A673 (cell line): Measurements from ENCODE around the gene TEX51. TPM values are rescaled to one million over a fixed set of nuclear protein-coding genes. Genes with fewer than 3 reads are reported as not detected.

Source experiments
- BruUV-seq: library from RNA; stranded (reverse); fragments of 400-500 nt; replicated peaks from 2 replicates; lab custom pipeline; 2021; lab: Mats Ljungman, UMichigan
- CTCF ChIA-PET: fragments of 300-600 bp; sonication (Branson Sonifier 250); formaldehyde crosslinking; loops from one replicate; lab custom pipeline; 2022; ENCODE audit warnings: antibody characterized with exemption; lab: Charles Lee
- POLR2A ChIA-PET: fragments of 300-600 bp; sonication (Branson Sonifier 250); formaldehyde crosslinking; loops from one replicate; lab custom pipeline; 2022; ENCODE audit warnings: antibody characterized with exemption; ENCODE audit not compliant: low non-redundant PET; lab: Charles Lee
- DNase-seq: peaks from one replicate; pipeline ENCODE4 v3.0.0-alpha.2; 2015; ENCODE audit warnings: low spot score
- H3K27ac ChIP-seq: fragments of 200-600 bp; sonication (generic); 2 replicates; pipeline ENCODE4 v1.5.1; 2016; ENCODE audit warnings: mixed run types, low read depth, mild to moderate bottlenecking, mixed read lengths, antibody characterized with exemption, low read length; ENCODE audit not compliant: poor library complexity, severe bottlenecking
- H3K27me3 ChIP-seq: fragments of 200-600 bp; sonication (generic); replicated peaks from 2 replicates; pipeline ENCODE4 v1.6.1; 2017; ENCODE audit warnings: mixed run types, low read depth, mild to moderate bottlenecking, mixed read lengths, antibody characterized with exemption, low read length; ENCODE audit not compliant: insufficient read depth, poor library complexity
- H3K36me3 ChIP-seq: fragments of 200-600 bp; sonication (generic); 2 replicates; pipeline ENCODE4 v1.6.1; 2016; ENCODE audit warnings: mixed run types, mild to moderate bottlenecking, mixed read lengths, antibody characterized with exemption, low read length; ENCODE audit not compliant: insufficient read depth, poor library complexity, severe bottlenecking
- H3K4me1 ChIP-seq: fragments of 200-600 bp; sonication (generic); 2 replicates; pipeline ENCODE4 v1.6.1; 2017; ENCODE audit warnings: mixed run types, mild to moderate bottlenecking, mixed read lengths, antibody characterized with exemption, low read length; ENCODE audit not compliant: insufficient read depth, poor library complexity, severe bottlenecking
- H3K4me3 ChIP-seq: fragments of 200-600 bp; sonication (generic); 2 replicates; pipeline ENCODE4 v1.5.1; 2016; ENCODE audit warnings: low read depth, mixed run types, mild to moderate bottlenecking, mixed read lengths, low read length; ENCODE audit not compliant: poor library complexity, severe bottlenecking
- H3K9me3 ChIP-seq: fragments of 200-600 bp; sonication (generic); 2 replicates; pipeline ENCODE4 v1.6.1; 2016; ENCODE audit warnings: mixed run types, low read depth, mild to moderate bottlenecking, mixed read lengths, antibody characterized with exemption, low read length; ENCODE audit not compliant: poor library complexity, severe bottlenecking
- EZH2 ChIP-seq: fragments of 200-600 bp; sonication (generic); IDR thresholded peaks from 2 replicates; pipeline ENCODE4 v1.6.1; 2017; ENCODE audit warnings: borderline replicate concordance, low read depth, mild to moderate bottlenecking, mixed read lengths, antibody characterized with exemption, low read length; ENCODE audit not compliant: poor library complexity, severe bottlenecking
- intact Hi-C: fragments of 100-400 bp; cut with micrococcal nuclease; formaldehyde crosslinking; loops from one replicate; pipeline ENCODE4 v1.10.0; 2022; ENCODE audit not compliant: unreplicated experiment
- total RNA-seq: library from RNA; stranded (reverse); gene quantifications from 2 replicates; pipeline ENCODE4 v1.2.3, GENCODE V29; 2021
- TF ChIP-seq, protein P1 (sequence below): fragments of 300-800, 200-600 bp; sonication (generic); conservative IDR thresholded peaks from 2 replicates; pipeline ENCODE4 v1.5.1; 2017; ENCODE audit warnings: low read depth, mild to moderate bottlenecking, antibody characterized with exemption, low read length, moderate library complexity, mixed read lengths

TEX51 gene
- total RNA-seq, 1 experiment from 2014 or later, result not detected

DNA sequence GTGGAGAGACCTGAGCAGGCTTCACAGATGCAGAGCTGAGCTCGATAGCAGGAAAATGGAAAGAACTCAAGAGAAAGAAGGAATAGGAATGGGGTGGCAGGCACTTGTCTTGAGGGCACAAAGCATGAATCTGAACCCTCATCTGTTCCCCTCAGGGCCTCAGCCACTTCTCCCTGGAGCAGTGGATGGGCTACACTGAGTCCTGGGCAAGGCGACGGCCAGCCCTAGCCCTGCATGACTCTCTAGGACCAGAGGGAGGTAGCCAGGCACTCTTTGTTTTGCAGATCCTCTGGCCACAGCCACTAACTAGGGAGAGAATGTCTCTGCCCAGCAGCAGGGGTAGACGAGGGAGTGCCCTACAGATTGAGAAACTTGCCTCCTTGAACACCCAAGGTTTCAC is 3.4 kb upstream of the TEX51 start:
- no peak overlapping the region for H3K4me3 ChIP-seq
- BruUV-seq, result no TSS peak
- ChIA-PET CTCF (no interaction called here), POLR2A (no interaction called here)
- no peaks in the 10 kb centered on the region for H3K4me1 ChIP-seq
- H3K27me3 ChIP-seq, result no peaks in the 10 kb centered on the region
- TF ChIP-seq, protein P1, sequence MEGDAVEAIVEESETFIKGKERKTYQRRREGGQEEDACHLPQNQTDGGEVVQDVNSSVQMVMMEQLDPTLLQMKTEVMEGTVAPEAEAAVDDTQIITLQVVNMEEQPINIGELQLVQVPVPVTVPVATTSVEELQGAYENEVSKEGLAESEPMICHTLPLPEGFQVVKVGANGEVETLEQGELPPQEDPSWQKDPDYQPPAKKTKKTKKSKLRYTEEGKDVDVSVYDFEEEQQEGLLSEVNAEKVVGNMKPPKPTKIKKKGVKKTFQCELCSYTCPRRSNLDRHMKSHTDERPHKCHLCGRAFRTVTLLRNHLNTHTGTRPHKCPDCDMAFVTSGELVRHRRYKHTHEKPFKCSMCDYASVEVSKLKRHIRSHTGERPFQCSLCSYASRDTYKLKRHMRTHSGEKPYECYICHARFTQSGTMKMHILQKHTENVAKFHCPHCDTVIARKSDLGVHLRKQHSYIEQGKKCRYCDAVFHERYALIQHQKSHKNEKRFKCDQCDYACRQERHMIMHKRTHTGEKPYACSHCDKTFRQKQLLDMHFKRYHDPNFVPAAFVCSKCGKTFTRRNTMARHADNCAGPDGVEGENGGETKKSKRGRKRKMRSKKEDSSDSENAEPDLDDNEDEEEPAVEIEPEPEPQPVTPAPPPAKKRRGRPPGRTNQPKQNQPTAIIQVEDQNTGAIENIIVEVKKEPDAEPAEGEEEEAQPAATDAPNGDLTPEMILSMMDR, result no peak
- TF ChIP-seq EZH2, result no peak
- no peaks in the 10 kb centered on the region for H3K36me3 ChIP-seq
- no peak for DNase-seq
- intact Hi-C loops, result no loop called here
- H3K9me3 ChIP-seq, result no peaks in the 10 kb centered on the region
- H3K27ac ChIP-seq, result no peak overlapping the region

DNA sequence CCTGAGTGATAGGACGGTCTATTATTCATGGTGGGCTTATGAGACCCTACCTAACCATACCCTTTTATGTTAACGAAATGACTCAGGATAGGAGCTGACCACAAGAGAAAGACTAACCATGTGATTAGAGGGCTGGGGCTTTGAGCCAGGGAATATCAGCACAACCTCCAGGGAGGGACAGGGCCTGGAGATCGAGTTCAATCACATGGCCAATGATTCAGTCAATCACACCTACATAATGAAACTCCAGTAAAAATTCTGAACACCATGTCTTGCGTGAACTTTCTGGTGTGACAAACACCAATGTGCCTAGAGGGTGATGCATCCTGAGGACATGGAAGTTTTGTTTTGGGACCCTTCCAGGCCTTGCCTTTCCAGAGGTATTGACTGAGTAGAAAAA is 2.2 kb upstream of the TEX51 start:
- TF ChIP-seq, protein P1, result no peak
- no peak for TF ChIP-seq EZH2
- intact Hi-C loops, result no loop called here

DNA sequence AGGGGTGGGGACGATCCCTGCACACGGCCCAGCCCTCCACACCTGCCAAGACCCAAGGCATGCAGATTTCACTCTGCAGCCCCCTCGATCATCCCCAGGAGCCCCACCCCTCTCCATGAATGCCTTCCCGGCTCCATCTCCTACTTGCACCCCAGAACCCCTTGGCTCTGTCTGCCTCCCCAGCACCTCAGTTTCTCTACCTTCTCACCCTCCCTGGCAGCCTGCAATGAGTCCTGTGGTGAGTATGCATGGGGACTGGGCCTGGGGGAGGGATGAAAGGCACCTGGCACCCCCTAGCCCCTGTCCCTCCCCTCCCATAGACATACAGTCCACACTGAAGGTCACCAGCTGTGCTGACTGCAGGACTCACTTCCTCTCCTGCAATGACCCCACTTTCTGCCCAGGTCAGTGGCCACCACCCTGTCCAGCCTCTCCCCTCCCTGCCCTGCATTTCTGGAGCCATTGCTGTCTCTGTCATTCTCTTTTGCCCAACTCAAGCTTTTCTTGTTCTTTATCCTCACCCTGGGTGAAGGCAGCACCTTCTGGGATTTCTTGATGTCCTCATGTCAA is 1.0 kb downstream of the TEX51 start:
- H3K4me1 ChIP-seq, result no peaks in the 10 kb centered on the region
- DNase-seq, result no peak
- H3K27ac ChIP-seq, result no peak overlapping the region
- H3K9me3 ChIP-seq, result no peaks in the 10 kb centered on the region
- intact Hi-C loops, result no loop called here
- ChIA-PET POLR2A (no interaction called here), CTCF (no interaction called here)
- no peak for TF ChIP-seq EZH2
- TF ChIP-seq, protein P1, result no peak
- H3K27me3 ChIP-seq, result no peaks in the 10 kb centered on the region
- H3K36me3 ChIP-seq, result no peaks in the 10 kb centered on the region
- no peak overlapping the region for H3K4me3 ChIP-seq
- BruUV-seq, result no TSS peak

More for the DNA sequence above, 2.2 kb upstream of the TEX51 start:
- BruUV-seq, result no TSS peak
- Histone ChIP-seq H3K4me1 (no peaks in the 10 kb centered on the region), H3K4me3 (no peak overlapping the region), H3K27me3 (no peaks in the 10 kb centered on the region), H3K36me3 (no peaks in the 10 kb centered on the region), H3K27ac (no peak overlapping the region), H3K9me3 (no peaks in the 10 kb centered on the region)
- ChIA-PET POLR2A (no interaction called here), CTCF (no interaction called here)
- DNase-seq, result no peak
